A673 (cell line): ENCODE data around the gene PCED1B. TPM values are rescaled to one million over a fixed set of nuclear protein-coding genes. Genes with fewer than 3 reads are reported as not detected.
"Not testable (repeated sequence)": the region's sequence is repeated elsewhere in the genome, so short reads cannot be mapped to it uniquely, and the experiment has no call there.

Source experiments
- BruUV-seq: library from RNA; stranded (reverse); fragments of 400-500 nt; replicated peaks from 2 replicates; lab custom pipeline; 2021; lab: Mats Ljungman, UMichigan
- CTCF ChIA-PET: fragments of 300-600 bp; sonication (Branson Sonifier 250); formaldehyde crosslinking; loops from one replicate; lab custom pipeline; 2022; ENCODE audit warnings: antibody characterized with exemption; lab: Charles Lee
- POLR2A ChIA-PET: fragments of 300-600 bp; sonication (Branson Sonifier 250); formaldehyde crosslinking; loops from one replicate; lab custom pipeline; 2022; ENCODE audit warnings: antibody characterized with exemption; ENCODE audit not compliant: low non-redundant PET; lab: Charles Lee
- DNase-seq: peaks from one replicate; pipeline ENCODE4 v3.0.0-alpha.2; 2015; ENCODE audit warnings: low spot score
- H3K27ac ChIP-seq: fragments of 200-600 bp; sonication (generic); 2 replicates; pipeline ENCODE4 v1.5.1; 2016; ENCODE audit warnings: mixed run types, low read depth, mild to moderate bottlenecking, mixed read lengths, antibody characterized with exemption, low read length; ENCODE audit not compliant: poor library complexity, severe bottlenecking
- H3K27me3 ChIP-seq: fragments of 200-600 bp; sonication (generic); replicated peaks from 2 replicates; pipeline ENCODE4 v1.6.1; 2017; ENCODE audit warnings: mixed run types, low read depth, mild to moderate bottlenecking, mixed read lengths, antibody characterized with exemption, low read length; ENCODE audit not compliant: insufficient read depth, poor library complexity
- H3K36me3 ChIP-seq: fragments of 200-600 bp; sonication (generic); 2 replicates; pipeline ENCODE4 v1.6.1; 2016; ENCODE audit warnings: mixed run types, mild to moderate bottlenecking, mixed read lengths, antibody characterized with exemption, low read length; ENCODE audit not compliant: insufficient read depth, poor library complexity, severe bottlenecking
- H3K4me1 ChIP-seq: fragments of 200-600 bp; sonication (generic); 2 replicates; pipeline ENCODE4 v1.6.1; 2017; ENCODE audit warnings: mixed run types, mild to moderate bottlenecking, mixed read lengths, antibody characterized with exemption, low read length; ENCODE audit not compliant: insufficient read depth, poor library complexity, severe bottlenecking
- H3K4me3 ChIP-seq: fragments of 200-600 bp; sonication (generic); 2 replicates; pipeline ENCODE4 v1.5.1; 2016; ENCODE audit warnings: low read depth, mixed run types, mild to moderate bottlenecking, mixed read lengths, low read length; ENCODE audit not compliant: poor library complexity, severe bottlenecking
- H3K9me3 ChIP-seq: fragments of 200-600 bp; sonication (generic); 2 replicates; pipeline ENCODE4 v1.6.1; 2016; ENCODE audit warnings: mixed run types, low read depth, mild to moderate bottlenecking, mixed read lengths, antibody characterized with exemption, low read length; ENCODE audit not compliant: poor library complexity, severe bottlenecking
- EZH2 ChIP-seq: fragments of 200-600 bp; sonication (generic); IDR thresholded peaks from 2 replicates; pipeline ENCODE4 v1.6.1; 2017; ENCODE audit warnings: borderline replicate concordance, low read depth, mild to moderate bottlenecking, mixed read lengths, antibody characterized with exemption, low read length; ENCODE audit not compliant: poor library complexity, severe bottlenecking
- intact Hi-C: fragments of 100-400 bp; cut with micrococcal nuclease; formaldehyde crosslinking; loops from one replicate; pipeline ENCODE4 v1.10.0; 2022; ENCODE audit not compliant: unreplicated experiment
- total RNA-seq: library from RNA; stranded (reverse); gene quantifications from 2 replicates; pipeline ENCODE4 v1.2.3, GENCODE V29; 2021
- TF ChIP-seq, protein P1 (sequence below): fragments of 300-800, 200-600 bp; sonication (generic); conservative IDR thresholded peaks from 2 replicates; pipeline ENCODE4 v1.5.1; 2017; ENCODE audit warnings: low read depth, mild to moderate bottlenecking, antibody characterized with exemption, low read length, moderate library complexity, mixed read lengths

The PCED1B gene
- total RNA-seq, 1 experiment from 2014 or later = 3.1 TPM

DNA sequence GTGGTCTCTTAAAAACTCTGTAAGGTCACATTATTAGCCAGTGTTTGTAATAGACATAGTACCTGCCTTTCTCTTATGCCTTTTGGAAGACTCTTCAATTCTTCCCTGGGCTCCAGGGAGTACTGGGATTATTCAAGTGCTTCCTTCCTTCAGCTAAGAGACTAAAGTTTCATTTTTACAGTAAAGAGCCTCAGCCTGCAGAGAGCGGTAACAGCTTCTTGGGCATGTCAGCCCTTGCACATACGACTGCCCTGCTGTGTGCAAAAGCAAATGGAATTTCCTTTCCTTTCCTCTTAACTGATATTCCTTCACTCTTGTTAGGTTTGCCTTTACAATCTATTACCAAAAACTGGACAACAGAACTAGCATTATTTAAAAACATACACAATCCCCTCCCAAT, 33.3 kb downstream of the PCED1B start:
- H3K4me3 ChIP-seq = no peak overlapping the region
- no peak for DNase-seq
- BruUV-seq = no TSS peak
- ChIA-PET CTCF (no interaction called here), POLR2A (no interaction called here)
- intact Hi-C loops = no loop called here
- H3K36me3 ChIP-seq = no peaks in the 10 kb centered on the region
- no peaks in the 10 kb centered on the region for H3K4me1 ChIP-seq
- no peaks in the 10 kb centered on the region for H3K9me3 ChIP-seq
- H3K27me3 ChIP-seq = no peaks in the 10 kb centered on the region
- TF ChIP-seq EZH2 = no peak
- TF ChIP-seq, protein P1, sequence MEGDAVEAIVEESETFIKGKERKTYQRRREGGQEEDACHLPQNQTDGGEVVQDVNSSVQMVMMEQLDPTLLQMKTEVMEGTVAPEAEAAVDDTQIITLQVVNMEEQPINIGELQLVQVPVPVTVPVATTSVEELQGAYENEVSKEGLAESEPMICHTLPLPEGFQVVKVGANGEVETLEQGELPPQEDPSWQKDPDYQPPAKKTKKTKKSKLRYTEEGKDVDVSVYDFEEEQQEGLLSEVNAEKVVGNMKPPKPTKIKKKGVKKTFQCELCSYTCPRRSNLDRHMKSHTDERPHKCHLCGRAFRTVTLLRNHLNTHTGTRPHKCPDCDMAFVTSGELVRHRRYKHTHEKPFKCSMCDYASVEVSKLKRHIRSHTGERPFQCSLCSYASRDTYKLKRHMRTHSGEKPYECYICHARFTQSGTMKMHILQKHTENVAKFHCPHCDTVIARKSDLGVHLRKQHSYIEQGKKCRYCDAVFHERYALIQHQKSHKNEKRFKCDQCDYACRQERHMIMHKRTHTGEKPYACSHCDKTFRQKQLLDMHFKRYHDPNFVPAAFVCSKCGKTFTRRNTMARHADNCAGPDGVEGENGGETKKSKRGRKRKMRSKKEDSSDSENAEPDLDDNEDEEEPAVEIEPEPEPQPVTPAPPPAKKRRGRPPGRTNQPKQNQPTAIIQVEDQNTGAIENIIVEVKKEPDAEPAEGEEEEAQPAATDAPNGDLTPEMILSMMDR = no peak
- H3K27ac ChIP-seq = no peak overlapping the region

DNA sequence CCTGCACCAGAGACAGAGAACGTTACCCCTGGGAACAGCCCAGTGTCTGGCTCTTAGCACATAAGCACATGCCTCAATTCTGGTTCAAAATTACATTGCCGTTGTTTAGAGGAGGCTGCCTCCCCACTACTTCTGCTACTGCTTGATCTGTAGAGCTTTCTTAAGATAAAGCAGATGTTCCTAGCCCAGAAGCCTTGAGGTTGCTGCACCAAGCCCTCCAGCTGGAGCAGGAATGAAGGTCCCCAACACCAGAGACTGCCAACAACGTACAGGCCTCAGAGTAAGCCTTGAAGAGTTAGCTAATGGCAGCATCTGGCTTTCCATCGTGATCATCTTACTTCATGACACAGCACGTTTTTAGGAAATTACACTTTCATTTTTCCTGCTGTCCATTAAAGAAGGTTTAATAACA, 35.1 kb downstream of the PCED1B start:
- TF ChIP-seq, protein P1 = no peak
- TF ChIP-seq EZH2 = no peak
- no TSS peak for BruUV-seq
- CTCF ChIA-PET = no interaction called here
- Histone ChIP-seq H3K27ac (no peak overlapping the region), H3K4me1 (no peaks in the 10 kb centered on the region), H3K27me3 (no peaks in the 10 kb centered on the region), H3K9me3 (no peaks in the 10 kb centered on the region), H3K4me3 (no peak overlapping the region), H3K36me3 (no peaks in the 10 kb centered on the region)
- DNase-seq = no peak
- intact Hi-C loops = no loop called here
- POLR2A ChIA-PET = no interaction called here

DNA sequence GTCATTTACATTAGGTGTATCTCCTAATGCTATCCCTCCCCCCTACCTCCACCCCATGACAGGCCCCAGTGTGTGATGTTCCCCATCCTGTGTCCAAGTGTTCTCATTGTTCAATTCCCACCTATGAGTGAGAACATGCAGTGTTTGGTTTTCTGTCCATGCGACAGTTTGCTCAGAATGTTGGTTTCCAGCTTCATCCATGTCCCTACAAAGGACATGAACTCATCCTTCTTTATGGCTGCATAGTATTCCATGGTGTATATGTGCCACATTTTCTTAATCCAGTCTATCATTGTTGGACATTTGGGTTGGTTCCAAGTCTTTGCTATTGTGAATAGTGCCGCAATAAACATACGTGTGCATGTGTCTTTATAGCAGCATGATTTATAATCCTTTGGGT, 37.9 kb downstream of the PCED1B start:
- H3K27me3 ChIP-seq, DNase-seq, POLR2A ChIA-PET, intact Hi-C loops, CTCF ChIA-PET, H3K36me3 ChIP-seq, H3K4me1 ChIP-seq, H3K4me3 ChIP-seq, H3K9me3 ChIP-seq, BruUV-seq, H3K27ac ChIP-seq: not testable (repeated sequence)

DNA sequence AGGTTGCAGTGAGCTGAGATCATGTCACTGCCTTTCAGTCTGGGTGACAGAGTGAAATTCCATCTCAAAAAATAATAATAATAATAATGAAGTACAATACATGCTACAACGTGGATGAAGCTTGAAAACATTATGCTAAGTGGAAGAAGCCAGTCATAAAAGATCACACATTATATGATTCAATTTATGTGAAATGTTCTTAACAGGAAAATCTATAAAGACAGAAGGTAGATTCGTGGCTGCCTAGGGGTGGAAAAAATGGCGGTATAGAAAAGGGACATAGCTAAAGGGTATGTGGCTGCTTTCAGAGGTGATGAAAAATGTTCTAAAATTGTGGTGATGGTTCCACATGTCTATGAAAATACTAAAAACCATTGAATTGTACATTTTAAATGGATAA, 41.3 kb downstream of the PCED1B start:
- Histone ChIP-seq H3K4me1 (no peaks in the 10 kb centered on the region), H3K27ac (no peak overlapping the region), H3K36me3 (no peaks in the 10 kb centered on the region), H3K4me3 (no peak overlapping the region), H3K9me3 (no peaks in the 10 kb centered on the region), H3K27me3 (no peaks in the 10 kb centered on the region)
- BruUV-seq = no TSS peak
- CTCF ChIA-PET = no interaction called here
- intact Hi-C loops = no loop called here
- no peak for DNase-seq
- TF ChIP-seq, protein P1 = no peak
- TF ChIP-seq EZH2 = no peak
- POLR2A ChIA-PET = no interaction called here
